Inferior parietal cortex (tissue), 1 donor: Measurements from ENCODE around the gene NEDD9.

Experiments used
- DNase-seq: peaks from one replicate; pipeline ENCODE4 v3.0.0-alpha.2; 2016; ENCODE audit errors: extremely low spot score

Gene NEDD9

GRCh38 chr6:11201772-11202512 is 30.5 kb downstream of the NEDD9 start:
- DNase-seq = no peak

DNA sequence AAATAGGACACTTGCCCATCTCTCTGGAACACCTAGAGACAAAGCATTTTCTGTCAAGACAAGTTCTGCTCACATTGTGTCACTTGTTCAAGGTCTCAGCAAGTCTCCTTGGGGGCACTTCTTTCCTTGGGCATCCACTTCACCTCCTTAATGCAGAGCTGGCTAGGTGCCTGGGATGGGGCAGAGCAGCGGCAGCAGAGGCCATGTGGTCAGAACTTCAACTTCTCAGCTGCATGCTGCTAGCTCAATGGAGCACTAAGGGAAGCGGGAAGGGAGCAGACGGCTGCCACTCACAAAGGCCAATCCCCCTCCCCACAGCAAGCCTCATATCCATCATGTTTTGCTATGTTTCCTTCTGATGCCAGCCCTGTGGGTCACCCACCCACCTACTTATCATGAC is 31.5 kb downstream of the NEDD9 start:
- no peak for DNase-seq

DNA sequence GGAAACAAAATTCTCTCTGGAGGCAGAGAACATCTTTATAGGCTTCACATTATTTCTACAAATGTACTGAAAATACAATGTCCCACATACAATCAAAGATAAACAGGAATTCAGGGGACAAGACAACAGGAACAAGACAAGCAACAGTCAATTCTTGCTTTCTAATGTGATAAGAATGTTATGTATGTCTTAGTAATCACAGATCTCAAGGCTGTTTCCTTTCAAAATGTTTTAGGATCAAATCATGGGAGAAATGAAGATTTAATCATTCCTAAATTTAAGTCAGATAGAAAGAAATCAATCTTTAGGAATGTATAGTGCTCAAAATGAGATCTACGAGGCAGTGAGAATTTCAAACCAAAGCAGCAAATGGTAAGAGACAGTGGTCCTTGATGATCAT is 32.1 kb downstream of the NEDD9 start:
- no peak for DNase-seq

DNA sequence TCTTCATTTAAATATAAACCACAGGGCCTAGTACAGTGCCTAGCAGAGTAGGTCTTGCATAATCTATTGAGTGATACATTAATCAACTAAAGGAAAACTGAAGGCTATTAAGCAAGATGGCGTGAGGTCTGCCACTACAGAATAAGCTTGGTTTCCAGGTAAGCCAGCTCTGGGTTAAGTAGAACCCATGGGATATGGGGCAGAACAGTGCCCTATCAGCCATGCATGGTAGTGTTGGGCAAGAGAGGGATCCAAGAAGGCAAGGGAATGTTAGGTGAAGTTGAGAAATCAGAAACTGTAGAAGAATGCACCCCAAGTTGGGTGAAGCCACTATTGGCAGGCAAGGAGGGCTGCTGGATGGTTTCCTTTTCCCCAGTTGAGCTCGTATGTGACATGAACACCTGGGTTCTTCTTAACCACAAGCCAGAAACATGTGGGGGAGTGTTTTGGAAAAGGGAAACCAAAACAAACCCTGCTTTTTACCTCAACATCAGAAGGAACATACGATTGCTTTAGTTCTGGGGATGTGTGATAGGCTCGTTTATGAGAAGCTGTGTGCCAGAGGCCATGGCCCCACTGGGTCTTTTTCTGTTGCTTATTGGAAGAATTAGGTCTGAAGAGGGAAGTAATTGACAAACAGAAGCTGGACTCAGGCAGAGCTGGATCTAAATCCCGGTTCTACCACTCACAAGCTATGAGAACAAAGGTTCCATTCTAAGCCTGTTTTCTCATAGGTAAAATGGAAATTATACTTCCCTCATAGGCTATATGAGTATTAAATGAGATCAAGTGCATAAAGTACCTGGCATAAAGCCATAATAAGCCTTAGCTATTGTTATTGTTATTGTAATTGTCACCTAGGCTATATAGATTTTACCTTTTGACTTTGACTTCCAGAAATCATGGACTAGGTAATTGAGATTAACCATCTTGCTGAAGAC is 33.5 kb downstream of the NEDD9 start:
- DNase-seq = no peak

DNA sequence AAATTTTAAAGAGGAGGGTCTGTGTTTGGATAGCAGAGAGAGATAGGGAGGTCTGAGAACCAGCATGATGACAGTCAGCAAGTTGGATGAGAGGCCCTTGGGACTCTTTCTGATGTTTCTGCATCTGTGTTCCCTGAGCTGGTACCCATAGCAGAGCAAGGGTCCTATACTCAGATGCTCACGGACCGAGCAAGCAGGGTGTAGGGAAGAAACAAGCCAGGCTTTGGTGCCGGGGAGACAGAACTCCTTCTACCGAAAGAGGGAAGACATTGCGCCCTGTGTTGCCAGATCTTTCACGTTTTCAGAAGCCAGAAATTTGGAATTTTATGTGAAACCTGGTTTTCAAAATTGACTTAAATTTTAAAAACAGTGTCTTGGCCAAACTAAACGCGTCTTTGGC is 34.6 kb downstream of the NEDD9 start:
- DNase-seq = no peak

DNA sequence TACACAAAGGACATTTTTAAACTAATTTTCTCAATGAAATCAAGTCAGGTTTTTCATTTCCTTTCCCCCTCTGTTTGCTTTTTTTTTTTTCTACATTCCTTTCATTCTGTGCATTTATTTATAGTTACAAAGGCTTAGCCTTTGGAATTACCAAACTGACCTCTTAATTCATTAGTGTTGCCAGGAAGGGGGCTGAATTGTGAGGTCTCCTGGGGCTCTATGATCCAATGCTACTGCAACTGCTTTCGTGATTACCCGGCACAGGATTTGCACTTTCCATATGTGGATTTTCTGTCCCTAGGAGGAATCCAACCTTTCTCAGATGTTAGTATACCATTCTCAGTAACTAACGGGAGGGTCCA is 35.3 kb downstream of the NEDD9 start:
- no peak for DNase-seq

GRCh38 chr6:11196511-11197174 is 35.8 kb downstream of the NEDD9 start:
- DNase-seq = no peak

- DNase-seq = no peak
Observed at GRCh38 chr6:11194356-11195218, 37.9 kb downstream of the NEDD9 start.

DNA sequence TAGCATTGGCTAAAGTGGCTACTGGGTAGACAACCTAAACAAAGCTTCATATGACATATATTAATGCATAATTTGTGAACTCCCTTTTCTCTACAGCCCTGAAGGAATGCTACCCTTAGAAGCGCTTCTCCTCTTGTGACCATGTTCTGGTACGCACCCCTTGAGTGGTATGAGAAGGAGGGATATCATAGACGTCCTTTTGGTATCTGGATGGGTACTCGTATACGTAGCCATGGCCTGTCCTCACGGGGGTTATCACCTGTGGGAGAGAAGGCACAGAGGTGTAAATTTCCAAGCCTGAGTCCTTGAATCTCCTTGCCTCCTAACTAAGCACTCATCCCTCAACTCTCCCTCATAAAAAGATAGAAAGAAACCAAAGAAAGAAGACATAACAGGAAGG is 39.0 kb downstream of the NEDD9 start:
- no peak for DNase-seq

DNA sequence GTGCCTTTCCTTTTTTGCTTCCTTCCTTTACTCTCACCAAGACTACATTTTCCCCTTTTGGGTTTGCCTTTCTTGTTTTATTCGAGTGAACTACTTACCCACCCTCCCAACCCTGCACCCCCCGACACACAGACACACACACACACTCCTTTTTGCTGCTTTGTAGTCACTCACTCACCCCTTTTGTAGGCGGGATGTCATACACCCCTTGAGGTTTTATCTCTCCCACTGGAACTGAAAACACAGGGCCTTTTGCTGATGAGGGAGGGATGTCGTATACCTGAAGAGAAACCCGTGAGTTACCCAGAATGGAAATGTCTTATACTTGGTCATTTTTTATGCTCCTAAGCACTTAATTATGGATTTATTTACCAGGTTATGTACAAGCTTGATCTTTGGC is 40.3 kb downstream of the NEDD9 start:
- DNase-seq = no peak

- DNase-seq = no peak
Observed at GRCh38 chr6:11190625-11191245, 41.7 kb downstream of the NEDD9 start.

GRCh38 chr6:11189865-11190624 is 42.4 kb downstream of the NEDD9 start:
- DNase-seq = no peak

GRCh38 chr6:11188161-11188915 is 44.1 kb downstream of the NEDD9 start:
- DNase-seq = no peak

GRCh38 chr6:11187301-11187700 is 45.2 kb downstream of the NEDD9 start:
- no peak for DNase-seq

- DNase-seq = no peak
Observed at GRCh38 chr6:11185204-11185842, 47.1 kb downstream of the NEDD9 start.

DNA sequence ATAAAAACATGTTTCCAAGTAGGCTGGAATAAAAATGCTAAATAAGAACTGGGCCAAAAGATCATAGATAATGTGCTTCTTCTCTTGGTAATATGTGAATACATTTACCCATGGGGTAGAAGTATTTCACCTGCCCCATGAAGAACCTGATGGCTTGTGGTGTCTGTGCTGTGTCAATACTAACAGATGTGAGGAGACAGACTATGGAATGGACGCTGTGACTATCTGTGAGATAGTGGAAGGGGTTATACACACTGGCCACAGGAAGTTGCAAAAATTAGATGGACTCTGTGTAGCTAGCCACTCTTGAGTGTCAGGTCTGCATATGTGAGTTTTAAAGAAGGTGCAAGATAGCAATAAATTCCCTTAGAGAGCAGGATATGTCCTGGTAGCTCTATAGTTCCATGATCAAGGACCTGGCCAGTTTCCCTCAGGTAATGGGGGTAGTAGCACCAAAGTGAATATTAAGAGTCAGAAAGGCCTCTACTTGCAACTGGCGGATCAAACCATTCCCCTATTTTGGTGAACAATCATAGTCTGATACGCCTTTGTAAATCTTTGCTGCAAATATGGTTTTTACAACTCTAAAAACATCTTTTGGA is 48.6 kb downstream of the NEDD9 start:
- no peak for DNase-seq

DNA sequence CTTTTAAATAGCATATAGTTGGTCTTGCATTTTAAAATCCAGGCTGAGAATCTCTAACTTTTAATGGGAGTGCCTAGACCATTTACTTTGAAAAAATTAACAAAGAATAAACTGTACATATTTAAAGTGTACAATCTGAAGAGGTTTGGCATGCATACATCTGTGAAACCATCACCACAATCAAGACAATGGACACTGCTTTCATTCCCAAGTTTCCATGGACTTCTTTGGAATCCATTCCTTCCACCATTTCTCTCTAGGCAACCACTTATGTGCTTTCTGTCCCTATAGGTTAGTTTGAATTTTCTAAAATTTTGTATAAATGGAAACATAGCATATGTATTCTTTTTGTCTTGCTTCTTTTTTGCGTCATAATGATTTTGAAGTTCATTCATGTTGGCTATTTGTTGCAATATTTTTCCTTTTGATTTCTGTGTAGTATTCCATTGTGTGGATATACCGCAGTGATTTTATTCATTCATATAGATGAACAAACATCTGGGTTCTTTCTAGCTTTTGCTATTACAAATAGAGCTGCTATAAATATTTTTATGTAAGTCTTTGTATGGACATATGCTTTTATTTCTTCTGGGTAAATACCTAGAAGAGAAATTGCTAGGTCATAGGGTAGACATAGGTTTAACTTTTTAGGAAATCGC is 50.9 kb downstream of the NEDD9 start:
- DNase-seq = no peak
